ENCODE data around the gene ELF5.

The ELF5 gene

GRCh38 chr11:34530545-34531234 is 17.1 kb upstream of the ELF5 start:
- TF ChIP-seq, protein P1, sequence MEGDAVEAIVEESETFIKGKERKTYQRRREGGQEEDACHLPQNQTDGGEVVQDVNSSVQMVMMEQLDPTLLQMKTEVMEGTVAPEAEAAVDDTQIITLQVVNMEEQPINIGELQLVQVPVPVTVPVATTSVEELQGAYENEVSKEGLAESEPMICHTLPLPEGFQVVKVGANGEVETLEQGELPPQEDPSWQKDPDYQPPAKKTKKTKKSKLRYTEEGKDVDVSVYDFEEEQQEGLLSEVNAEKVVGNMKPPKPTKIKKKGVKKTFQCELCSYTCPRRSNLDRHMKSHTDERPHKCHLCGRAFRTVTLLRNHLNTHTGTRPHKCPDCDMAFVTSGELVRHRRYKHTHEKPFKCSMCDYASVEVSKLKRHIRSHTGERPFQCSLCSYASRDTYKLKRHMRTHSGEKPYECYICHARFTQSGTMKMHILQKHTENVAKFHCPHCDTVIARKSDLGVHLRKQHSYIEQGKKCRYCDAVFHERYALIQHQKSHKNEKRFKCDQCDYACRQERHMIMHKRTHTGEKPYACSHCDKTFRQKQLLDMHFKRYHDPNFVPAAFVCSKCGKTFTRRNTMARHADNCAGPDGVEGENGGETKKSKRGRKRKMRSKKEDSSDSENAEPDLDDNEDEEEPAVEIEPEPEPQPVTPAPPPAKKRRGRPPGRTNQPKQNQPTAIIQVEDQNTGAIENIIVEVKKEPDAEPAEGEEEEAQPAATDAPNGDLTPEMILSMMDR (IDR thresholded peaks at IDR 0.05), result no peak

DNA sequence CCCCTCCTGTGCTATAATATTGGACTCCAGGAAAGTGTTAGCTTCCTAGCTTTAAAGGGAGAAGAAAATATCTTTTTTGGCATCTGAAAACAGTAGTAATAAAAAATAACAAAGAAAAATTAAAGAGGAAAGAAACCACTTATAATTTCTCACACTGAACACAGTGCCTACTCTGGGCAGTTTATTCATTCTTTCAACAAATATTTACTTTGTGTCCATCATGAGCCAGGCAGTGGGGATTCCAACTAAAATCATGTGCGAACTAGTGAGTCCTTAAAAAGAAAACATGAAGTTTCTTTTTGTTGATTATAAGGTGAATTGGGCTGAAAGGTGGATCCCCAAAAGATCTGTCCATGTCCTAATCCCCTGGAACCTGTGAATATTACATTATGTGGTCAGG is 16.0 kb upstream of the ELF5 start:
- TF ChIP-seq, protein P1 (IDR thresholded peaks at IDR 0.05), result no peak

- TF ChIP-seq, protein P1 (IDR thresholded peaks at IDR 0.05), result no peak
Measured at GRCh38 chr11:34528072-34528471, 14.5 kb upstream of the ELF5 start.

GRCh38 chr11:34525888-34526657 is 12.5 kb upstream of the ELF5 start:
- TF ChIP-seq, protein P1 (IDR thresholded peaks at IDR 0.05), result no peak

DNA sequence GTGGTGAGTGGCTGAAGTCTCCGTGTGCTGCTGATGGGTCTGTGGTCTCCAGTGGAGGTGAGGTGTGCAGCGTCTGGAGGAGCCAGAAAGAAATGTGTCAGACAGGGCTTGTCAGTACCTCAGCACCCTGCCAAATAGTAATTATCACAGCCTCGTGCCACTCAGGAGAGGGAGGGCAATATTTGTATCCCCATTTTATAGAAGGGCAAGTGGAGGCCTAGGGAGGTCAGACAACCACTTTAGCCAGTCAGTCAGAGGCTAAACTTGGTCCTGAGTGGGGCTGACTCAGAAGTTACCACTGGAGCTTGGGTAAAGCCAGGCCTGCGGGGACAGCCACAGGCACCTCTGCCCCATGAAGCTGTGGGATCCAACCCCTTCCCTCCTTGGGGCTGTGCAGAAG is 11.5 kb upstream of the ELF5 start:
- TF ChIP-seq, protein P1 (IDR thresholded peaks at IDR 0.05), result no peak

GRCh38 chr11:34524696-34525095 is 11.1 kb upstream of the ELF5 start:
- TF ChIP-seq, protein P1 (IDR thresholded peaks at IDR 0.05), result no peak

- TF ChIP-seq, protein P1 (IDR thresholded peaks at IDR 0.05), result no peak
Measured at GRCh38 chr11:34523053-34523452, 9.5 kb upstream of the ELF5 start.

Data from LNCAP (cell line).